GM12878 (cell line): ENCODE data around the gene AKTIP. TPM values are rescaled to one million over a fixed set of nuclear protein-coding genes. Genes with fewer than 3 reads are reported as not detected.

Experiments used
- ATAC-seq: fragments of 200-7000 bp; cut with Tn5 transposase; 3 replicates; pipeline ENCODE4 v1.9.1; 2020; ENCODE audit warnings: mild to moderate bottlenecking, moderate library complexity
- BruUV-seq: library from RNA; stranded (reverse); fragments of 400-500 nt; replicated peaks from 2 replicates; lab custom pipeline; 2021; lab: Mats Ljungman, UMichigan
- CTCF ChIA-PET: fragments of 300-600 bp; sonication (Branson Sonifier 250); formaldehyde crosslinking; extraction: SDS; loops from one replicate; lab custom pipeline; 2021; ENCODE audit warnings: inconsistent platforms; lab: Yijun Ruan, JAX
- POLR2A ChIA-PET: fragments of 350-600 bp; formaldehyde crosslinking; extraction: SDS; loops from one replicate; lab custom pipeline; 2021; ENCODE audit warnings: inconsistent platforms; lab: Charles Lee
- RAD21 ChIA-PET: fragments of 300-600 bp; sonication (Branson Sonifier 250); formaldehyde crosslinking; loops from one replicate; lab custom pipeline; 2023; ENCODE audit warnings: antibody characterized with exemption; ENCODE audit not compliant: unreplicated experiment; lab: Charles Lee
- SMC1A ChIA-PET: fragments of 300-600 bp; sonication (Branson Sonifier 250); formaldehyde crosslinking; loops from one replicate; lab custom pipeline; 2023; ENCODE audit not compliant: unreplicated experiment, uncharacterized antibody; lab: Charles Lee
- DNase-seq: peaks from one replicate; pipeline ENCODE4 v3.0.0-alpha.2; 2011; ENCODE audit warnings: low read depth, low spot score
- FAIRE-seq: peaks from 3 replicates; lab custom pipeline; 2011; peaks lifted over from hg19 to GRCh38; lab: Jason Lieb, UNC
- H2AFZ ChIP-seq: 2 replicates; pipeline ENCODE4 v1.6.0; 2011; ENCODE audit warnings: low read depth, low read length, control low read depth; ENCODE audit not compliant: control insufficient read depth
- H3K27ac ChIP-seq: 2 replicates; pipeline ENCODE4 v1.5.1; 2011; ENCODE audit warnings: control low read depth; ENCODE audit not compliant: control insufficient read depth, insufficient read depth
- H3K27me3 ChIP-seq, 2 experiments: replicated peaks in 1 of 2; 2 replicates each; pipeline versions ENCODE4 v1.6.0 to v1.6.1; 2011; ENCODE audit warnings: low read length in 1 of 2; ENCODE audit not compliant: control insufficient read depth in 2 of 2, insufficient read depth in 2 of 2
- H3K36me3 ChIP-seq, 2 experiments: 2 replicates each; pipeline ENCODE4 v1.5.1; 2011; ENCODE audit warnings: low read length in 1 of 2; ENCODE audit not compliant: control insufficient read depth in 2 of 2, insufficient read depth in 2 of 2
- H3K4me1 ChIP-seq: 2 replicates; pipeline ENCODE4 v1.6.1; 2011; ENCODE audit warnings: mild to moderate bottlenecking, low read length, moderate library complexity, mixed read lengths; ENCODE audit not compliant: control insufficient read depth, insufficient read depth
- H3K4me2 ChIP-seq: 2 replicates; pipeline ENCODE4 v1.6.0; 2011; ENCODE audit warnings: control low read depth; ENCODE audit not compliant: control insufficient read depth, insufficient read depth
- H3K4me3 ChIP-seq: fragments of 200-600 bp; sonication (generic); 2 replicates; pipeline ENCODE4 v1.5.1; 2016
- H3K79me2 ChIP-seq: 2 replicates; pipeline ENCODE4 v1.6.0; 2011; ENCODE audit warnings: low read length; ENCODE audit not compliant: control insufficient read depth, insufficient read depth
- H3K9ac ChIP-seq: 2 replicates; pipeline ENCODE4 v1.8.0; 2011; ENCODE audit warnings: low read length, control low read depth, mixed read lengths; ENCODE audit not compliant: control insufficient read depth, insufficient read depth
- H3K9me3 ChIP-seq: replicated peaks from 3 replicates; pipeline ENCODE4 v1.5.1; 2011; ENCODE audit warnings: mild to moderate bottlenecking, low read length; ENCODE audit not compliant: control insufficient read depth, insufficient read depth
- H4K20me1 ChIP-seq: 2 replicates; pipeline ENCODE4 v1.6.0; 2011; ENCODE audit not compliant: control insufficient read depth, insufficient read depth
- BHLHE40 ChIP-seq, 2 experiments: fragments of 450-650 bp in 1 of 2; IDR thresholded peaks; 2 replicates each; pipeline ENCODE4 v1.6.1; 2011 to 2017; ENCODE audit warnings: low read depth in 2 of 2, borderline replicate concordance in 1 of 2, improper control_type of control experiment in 1 of 2, low read length in 1 of 2, mild to moderate bottlenecking in 1 of 2
- EED ChIP-seq: sonication (generic); IDR thresholded peaks from 2 replicates; pipeline ENCODE4 v1.6.1; 2016; ENCODE audit warnings: antibody characterized with exemption, low read depth
- ESRRA ChIP-seq: IDR thresholded peaks from 2 replicates; pipeline ENCODE4 v1.6.1; 2012; ENCODE audit warnings: mild to moderate bottlenecking, low read length, improper control_type of control experiment
- IKZF2 ChIP-seq, 2 experiments: fragments of 450-650 bp; IDR thresholded peaks; 2 replicates each; pipeline ENCODE4 v1.6.1; 2017; ENCODE audit warnings: mild to moderate bottlenecking in 2 of 2, moderate library complexity in 2 of 2
- LARP7 ChIP-seq: fragments of 450-650 bp; IDR thresholded peaks from 2 replicates; pipeline ENCODE4 v1.6.1; 2017; ENCODE audit warnings: mild to moderate bottlenecking
- NBN ChIP-seq: fragments of 450-650 bp; IDR thresholded peaks from 2 replicates; pipeline ENCODE4 v1.6.1; 2016
- NFXL1 ChIP-seq: fragments of 450-650 bp; IDR thresholded peaks from 2 replicates; pipeline ENCODE4 v1.6.1; 2017; ENCODE audit warnings: antibody characterized with exemption, mild to moderate bottlenecking, borderline replicate concordance
- NR2F1 ChIP-seq: fragments of 450-650 bp; conservative IDR thresholded peaks from 2 replicates; pipeline ENCODE4 v1.6.1; 2017; ENCODE audit warnings: mild to moderate bottlenecking
- POLR2A ChIP-seq: IDR thresholded peaks from 2 replicates; pipeline ENCODE4 v1.6.1; 2011; ENCODE audit warnings: low read depth, mild to moderate bottlenecking, low read length
- RAD21 ChIP-seq: IDR thresholded peaks from 2 replicates; pipeline ENCODE4 v1.6.1; 2011; ENCODE audit warnings: mild to moderate bottlenecking, low read depth, low read length, moderate library complexity; ENCODE audit not compliant: insufficient read depth
- RB1 ChIP-seq: fragments of 450-650 bp; formaldehyde crosslinking; IDR thresholded peaks from 2 replicates; pipeline ENCODE4 v1.6.1; 2017; ENCODE audit warnings: mild to moderate bottlenecking, borderline replicate concordance
- SMARCA5 ChIP-seq: fragments of 450-650 bp; IDR thresholded peaks from 2 replicates; pipeline ENCODE4 v1.6.1; 2017; ENCODE audit warnings: mild to moderate bottlenecking
- SMC3 ChIP-seq: IDR thresholded peaks from 2 replicates; pipeline ENCODE4 v1.6.1; 2011; ENCODE audit warnings: low read length, improper control_type of control experiment, borderline replicate concordance
- SRF ChIP-seq, 2 experiments: IDR thresholded peaks; 2 replicates each; pipeline ENCODE4 v1.6.1; 2011; ENCODE audit warnings: low read depth in 2 of 2, low read length in 2 of 2, mild to moderate bottlenecking in 1 of 2, moderate library complexity in 1 of 2
- WGBS: methylation state at CpG from one replicate; pipeline ENCODE4 v1.1.6; 2016; ENCODE audit warnings: low lambda C conversion rate; ENCODE audit not compliant: insufficient replicate concordance, insufficient coverage; ENCODE audit errors: missing lambda C conversion rate; 5-methylcytosine and 5-hydroxymethylcytosine counted together
- in situ Hi-C: fragments of 300-500 bp; cut with MboI; formaldehyde crosslinking; loops from 9 replicates; pipeline ENCODE4 v1.14.3; 2018; ENCODE audit warnings: mixed read lengths
- intact Hi-C: fragments of 100-400 bp; cut with micrococcal nuclease; formaldehyde crosslinking; loops from one replicate; pipeline ENCODE4 v1.14.2; 2022; ENCODE audit not compliant: unreplicated experiment
- polyA plus RNA-seq, 11 experiments: library from polyadenylated mRNA; depleted of rRNA in 4 of 11; unstranded in 6 of 11; stranded (reverse) in 5 of 11; fragments of >200 nt; fragmentation: Nextera tagmentation in 4 of 11; fragmentation: Illumina TruSeq in 1 of 11; extraction: Ambion mirVana in 4 of 11; extraction: Trizol in 1 of 11; gene quantifications; 1 replicate in 1 of 11; 2 replicates in 10 of 11; pipeline versions ENCODE4 v1.2.1 to v1.2.3, GENCODE V29; 2011 to 2016; ENCODE audit warnings: inconsistent platforms in 2 of 11, missing spikeins in 2 of 11, low read depth in 1 of 11
- total RNA-seq, 4 experiments: library from RNA; depleted of rRNA in 3 of 4; stranded (reverse); fragments of >200 nt in 3 of 4; fragmentation: Illumina TruSeq in 1 of 4; extraction: Trizol in 1 of 4; gene quantifications; 2 replicates each; pipeline versions ENCODE4 v1.2.1 to v1.2.3, GENCODE V29; 2013 to 2021
- TF ChIP-seq, protein P1 (sequence below): IDR thresholded peaks from 2 replicates; pipeline ENCODE4 v1.6.1; 2011; ENCODE audit warnings: low read depth, mild to moderate bottlenecking, low read length, moderate library complexity, borderline replicate concordance; ENCODE audit errors: extremely low read depth
- TF ChIP-seq, protein P2 (sequence below): fragments of 450-650 bp; IDR thresholded peaks from 2 replicates; pipeline ENCODE4 v1.6.1; 2016; ENCODE audit warnings: mild to moderate bottlenecking
- TF ChIP-seq, protein P3 (sequence below): IDR thresholded peaks from 2 replicates; pipeline ENCODE4 v1.6.1; 2012; ENCODE audit warnings: low read depth, low read length, improper control_type of control experiment
- TF ChIP-seq, protein P4 (sequence below): fragments of 450-650 bp; conservative IDR thresholded peaks from 2 replicates; pipeline ENCODE4 v1.6.1; 2017; ENCODE audit warnings: mild to moderate bottlenecking, moderate library complexity

AKTIP gene
- total and polyA plus RNA-seq, 10 of the 15 experiments (the other 5 are each of a cell fraction or from before 2014, with no cell fraction given), result 11.4 to 22.9 (median 13.6) TPM

DNA sequence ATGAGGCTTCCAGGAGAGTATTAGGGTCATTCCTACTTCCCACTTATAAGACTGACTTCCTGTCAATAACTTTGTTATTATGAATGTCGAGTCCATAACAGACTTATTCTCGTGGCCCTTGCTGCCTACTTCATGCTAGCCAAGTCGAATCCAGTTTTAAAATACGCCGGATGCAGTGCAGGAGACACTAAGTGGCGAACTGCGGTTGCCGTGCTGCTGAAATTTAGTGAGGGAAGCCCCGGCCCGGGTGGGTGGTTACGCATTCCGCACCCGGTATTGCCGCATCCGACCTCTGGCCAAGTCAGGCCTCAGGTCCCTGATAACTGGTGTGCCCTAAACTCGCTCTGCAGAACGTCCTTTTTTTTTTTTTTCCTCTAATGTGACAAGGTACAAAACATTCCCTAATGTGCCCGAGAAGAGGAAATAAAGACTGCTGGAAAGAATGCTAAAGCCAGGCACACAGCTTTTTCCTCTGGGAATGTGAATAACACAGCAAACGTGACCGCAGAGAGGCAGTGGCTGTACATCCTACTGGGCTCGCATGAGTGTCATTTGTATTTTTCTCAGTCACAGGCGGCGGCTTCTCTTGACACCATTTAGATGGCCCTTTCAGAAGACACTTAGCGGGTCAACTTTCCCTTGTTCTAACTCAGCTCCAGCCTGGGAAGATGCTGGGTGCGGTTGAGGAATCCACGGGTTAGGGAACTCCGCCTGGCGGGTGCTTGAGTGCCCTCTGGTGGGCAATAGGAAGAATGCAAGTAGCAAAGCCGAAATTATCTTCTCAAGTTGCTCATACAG lies 7.1 kb upstream of the AKTIP start:
- Histone ChIP-seq H3K4me1 (peaks cover 5% of the 10 kb centered on the region; the same call in 1 of the 2 replicates), H3K9ac (no peak overlapping the region), H3K36me3 (no peaks in the 10 kb centered on the region), H3K4me3 (peak overlapping the region; percentile 42; the same call in 1 of the 2 replicates), H3K9me3 (peaks cover 5% of the 10 kb centered on the region; the same call in 1 of the 3 replicates), H3K79me2 (no peaks in the 10 kb centered on the region), H2AFZ (peak overlapping the region; percentile 80), H3K4me2 (peak overlapping the region; percentile 64), H3K27me3 (no peaks in the 10 kb centered on the region), H4K20me1 (no peaks in the 10 kb centered on the region), H3K27ac (no peak overlapping the region)
- WGBS, result 12% methylated on average over 29 of the region's 29 CpGs
- peak; percentile 75 for FAIRE-seq
- ChIA-PET POLR2A (interaction anchor here (1.3 kb wide), 1 partner anchor 10 kb away, joined by 3 read pairs; no protein-coding TSS in a partner anchor), CTCF (interaction anchor here (0.6 to 2.0 kb wide), 17 partner anchors 8 to 535 kb away, joined by 3 to 10 read pairs (median 3); partner anchors contain the start of gene CHD9), SMC1A (interaction anchor here (0.8 to 1.3 kb wide), 8 partner anchors 9 to 58 kb away, joined by 3 to 6 read pairs (median 3); no protein-coding TSS in a partner anchor), RAD21 (interaction anchor here (0.8 to 1.7 kb wide), 6 partner anchors 9 to 533 kb away, joined by 3 to 9 read pairs (median 5); partner anchors contain the start of gene RBL2)
- ATAC-seq, result peak; percentile 93
- in situ Hi-C loops (no loop called here), intact Hi-C loops (loop anchor here (2.0 to 10.0 kb wide), 4 partner anchors 37 to 195 kb away; partner anchors contain the start of genes FTO, RBL2 and RPGRIP1L)
- no peak for DNase-seq
- no TSS peak for BruUV-seq
- TF ChIP-seq SRF (IDR thresholded peaks at IDR 0.05; ENCODE audit: low read depth in 2 of 2, low read length in 2 of 2) (no peak), BHLHE40 (IDR thresholded peaks at IDR 0.05; ENCODE audit: borderline replicate concordance in 1 of 2, low read depth in 2 of 2, low read length in 1 of 2) (peak in 1 of 2 experiments; percentile 64; a peak in 2 of 4 replicates), EED (peak; percentile 68), NFXL1 (no peak), LARP7 (0 out of 2 replicates have a peak, but pooled peaks have one; percentile 23), NBN (0 out of 2 replicates have a peak, but pooled peaks have one; percentile 52), IKZF2 (IDR thresholded peaks at IDR 0.05) (peak; percentile 80 to 88), SMC3 (peak; percentile 61), NR2F1 (0 out of 2 replicates have a peak, but pooled peaks have one; percentile 49), SMARCA5 (0 out of 2 replicates have a peak, but pooled peaks have one; percentile 44), ESRRA (no peak), RAD21 (peak; percentile 82), RB1 (0 out of 2 replicates have a peak, but pooled peaks have one; percentile 14), POLR2A (no peak)
- TF ChIP-seq, protein P1, sequence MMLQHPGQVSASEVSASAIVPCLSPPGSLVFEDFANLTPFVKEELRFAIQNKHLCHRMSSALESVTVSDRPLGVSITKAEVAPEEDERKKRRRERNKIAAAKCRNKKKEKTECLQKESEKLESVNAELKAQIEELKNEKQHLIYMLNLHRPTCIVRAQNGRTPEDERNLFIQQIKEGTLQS, result no peak
- TF ChIP-seq, protein P2, sequence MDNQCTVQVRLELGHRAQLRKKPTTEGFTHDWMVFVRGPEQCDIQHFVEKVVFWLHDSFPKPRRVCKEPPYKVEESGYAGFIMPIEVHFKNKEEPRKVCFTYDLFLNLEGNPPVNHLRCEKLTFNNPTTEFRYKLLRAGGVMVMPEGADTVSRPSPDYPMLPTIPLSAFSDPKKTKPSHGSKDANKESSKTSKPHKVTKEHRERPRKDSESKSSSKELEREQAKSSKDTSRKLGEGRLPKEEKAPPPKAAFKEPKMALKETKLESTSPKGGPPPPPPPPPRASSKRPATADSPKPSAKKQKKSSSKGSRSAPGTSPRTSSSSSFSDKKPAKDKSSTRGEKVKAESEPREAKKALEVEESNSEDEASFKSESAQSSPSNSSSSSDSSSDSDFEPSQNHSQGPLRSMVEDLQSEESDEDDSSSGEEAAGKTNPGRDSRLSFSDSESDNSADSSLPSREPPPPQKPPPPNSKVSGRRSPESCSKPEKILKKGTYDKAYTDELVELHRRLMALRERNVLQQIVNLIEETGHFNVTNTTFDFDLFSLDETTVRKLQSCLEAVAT, result 0 out of 2 replicates have a peak, but pooled peaks have one; percentile 32
- TF ChIP-seq, protein P3, sequence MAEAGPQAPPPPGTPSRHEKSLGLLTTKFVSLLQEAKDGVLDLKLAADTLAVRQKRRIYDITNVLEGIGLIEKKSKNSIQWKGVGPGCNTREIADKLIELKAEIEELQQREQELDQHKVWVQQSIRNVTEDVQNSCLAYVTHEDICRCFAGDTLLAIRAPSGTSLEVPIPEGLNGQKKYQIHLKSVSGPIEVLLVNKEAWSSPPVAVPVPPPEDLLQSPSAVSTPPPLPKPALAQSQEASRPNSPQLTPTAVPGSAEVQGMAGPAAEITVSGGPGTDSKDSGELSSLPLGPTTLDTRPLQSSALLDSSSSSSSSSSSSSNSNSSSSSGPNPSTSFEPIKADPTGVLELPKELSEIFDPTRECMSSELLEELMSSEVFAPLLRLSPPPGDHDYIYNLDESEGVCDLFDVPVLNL, result no peak
- TF ChIP-seq, protein P4, sequence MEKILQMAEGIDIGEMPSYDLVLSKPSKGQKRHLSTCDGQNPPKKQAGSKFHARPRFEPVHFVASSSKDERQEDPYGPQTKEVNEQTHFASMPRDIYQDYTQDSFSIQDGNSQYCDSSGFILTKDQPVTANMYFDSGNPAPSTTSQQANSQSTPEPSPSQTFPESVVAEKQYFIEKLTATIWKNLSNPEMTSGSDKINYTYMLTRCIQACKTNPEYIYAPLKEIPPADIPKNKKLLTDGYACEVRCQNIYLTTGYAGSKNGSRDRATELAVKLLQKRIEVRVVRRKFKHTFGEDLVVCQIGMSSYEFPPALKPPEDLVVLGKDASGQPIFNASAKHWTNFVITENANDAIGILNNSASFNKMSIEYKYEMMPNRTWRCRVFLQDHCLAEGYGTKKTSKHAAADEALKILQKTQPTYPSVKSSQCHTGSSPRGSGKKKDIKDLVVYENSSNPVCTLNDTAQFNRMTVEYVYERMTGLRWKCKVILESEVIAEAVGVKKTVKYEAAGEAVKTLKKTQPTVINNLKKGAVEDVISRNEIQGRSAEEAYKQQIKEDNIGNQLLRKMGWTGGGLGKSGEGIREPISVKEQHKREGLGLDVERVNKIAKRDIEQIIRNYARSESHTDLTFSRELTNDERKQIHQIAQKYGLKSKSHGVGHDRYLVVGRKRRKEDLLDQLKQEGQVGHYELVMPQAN, result peak; percentile 44; the same call in 1 of the 2 replicates
